Right lobe of liver (tissue), 4 donors: ENCODE measurements around the gene IPPK.

Experiments
- POLR2A ChIP-seq: fragments of 450-650 bp; IDR thresholded peaks from one replicate; pipeline ENCODE4 v1.6.1; 2017; ENCODE audit warnings: antibody characterized with exemption, mild to moderate bottlenecking
- TF ChIP-seq, protein P1 (sequence below), 4 donors: fragments of 200-600 bp in 3 of 4; fragments of 450-650 bp in 1 of 4; IDR thresholded peaks; one replicate each; pipeline versions ENCODE4 v1.5.1 to v1.8.0; 2016 to 2022; ENCODE audit warnings: antibody characterized with exemption in 4 of 4, mild to moderate bottlenecking in 2 of 4
- donor health status: DM: no; HTN: no; CAD: no.
- donor health status: DM: no; HTN: no; CAD: no.
- donor health status: DM: no; HTN: yes; CAD: no.

DNA sequence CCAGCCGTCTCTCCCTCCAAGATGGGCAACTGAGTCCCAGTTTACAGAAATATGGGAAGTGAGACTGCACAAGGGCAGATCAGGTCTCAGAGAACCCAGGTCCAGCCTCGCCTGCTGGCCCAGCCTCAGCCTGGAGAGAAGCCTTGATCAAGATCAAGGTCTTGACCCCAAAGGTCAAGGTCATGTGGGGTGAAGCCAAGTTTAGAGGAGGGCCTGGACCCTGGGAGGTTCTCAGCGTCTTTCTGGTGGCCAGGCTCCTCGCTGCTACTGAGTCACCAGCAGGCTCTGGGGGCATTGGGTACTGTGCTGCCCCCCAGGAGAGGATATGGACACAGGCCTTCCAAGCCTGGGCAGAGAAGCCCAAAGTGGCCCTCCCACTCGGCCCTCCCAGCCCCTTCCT is 8.8 kb downstream of the IPPK start:
- TF ChIP-seq, protein P1, sequence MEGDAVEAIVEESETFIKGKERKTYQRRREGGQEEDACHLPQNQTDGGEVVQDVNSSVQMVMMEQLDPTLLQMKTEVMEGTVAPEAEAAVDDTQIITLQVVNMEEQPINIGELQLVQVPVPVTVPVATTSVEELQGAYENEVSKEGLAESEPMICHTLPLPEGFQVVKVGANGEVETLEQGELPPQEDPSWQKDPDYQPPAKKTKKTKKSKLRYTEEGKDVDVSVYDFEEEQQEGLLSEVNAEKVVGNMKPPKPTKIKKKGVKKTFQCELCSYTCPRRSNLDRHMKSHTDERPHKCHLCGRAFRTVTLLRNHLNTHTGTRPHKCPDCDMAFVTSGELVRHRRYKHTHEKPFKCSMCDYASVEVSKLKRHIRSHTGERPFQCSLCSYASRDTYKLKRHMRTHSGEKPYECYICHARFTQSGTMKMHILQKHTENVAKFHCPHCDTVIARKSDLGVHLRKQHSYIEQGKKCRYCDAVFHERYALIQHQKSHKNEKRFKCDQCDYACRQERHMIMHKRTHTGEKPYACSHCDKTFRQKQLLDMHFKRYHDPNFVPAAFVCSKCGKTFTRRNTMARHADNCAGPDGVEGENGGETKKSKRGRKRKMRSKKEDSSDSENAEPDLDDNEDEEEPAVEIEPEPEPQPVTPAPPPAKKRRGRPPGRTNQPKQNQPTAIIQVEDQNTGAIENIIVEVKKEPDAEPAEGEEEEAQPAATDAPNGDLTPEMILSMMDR (IDR thresholded peaks at IDR 0.05), result no peak
- TF ChIP-seq POLR2A, result no peak
